Suprapubic skin (tissue), 3 donors: Measurements from ENCODE around the gene ZFP36L1.

ENCODE experiments used
- POLR2A ChIP-seq, 2 donors: fragments of 450-650 bp; IDR thresholded peaks; one replicate each; pipeline ENCODE4 v1.6.1; 2017; ENCODE audit warnings: antibody characterized with exemption in 2 of 2, mild to moderate bottlenecking in 2 of 2, moderate library complexity in 2 of 2
- TF ChIP-seq, protein P1 (sequence below), 2 donors: fragments of 200-600 bp in 1 of 2; fragments of 450-650 bp in 1 of 2; sonication (generic) in 1 of 2; IDR thresholded peaks; one replicate each; pipeline ENCODE4 v1.5.1; 2016 to 2019; ENCODE audit warnings: antibody characterized with exemption in 2 of 2, mild to moderate bottlenecking in 1 of 2, moderate library complexity in 1 of 2

DNA sequence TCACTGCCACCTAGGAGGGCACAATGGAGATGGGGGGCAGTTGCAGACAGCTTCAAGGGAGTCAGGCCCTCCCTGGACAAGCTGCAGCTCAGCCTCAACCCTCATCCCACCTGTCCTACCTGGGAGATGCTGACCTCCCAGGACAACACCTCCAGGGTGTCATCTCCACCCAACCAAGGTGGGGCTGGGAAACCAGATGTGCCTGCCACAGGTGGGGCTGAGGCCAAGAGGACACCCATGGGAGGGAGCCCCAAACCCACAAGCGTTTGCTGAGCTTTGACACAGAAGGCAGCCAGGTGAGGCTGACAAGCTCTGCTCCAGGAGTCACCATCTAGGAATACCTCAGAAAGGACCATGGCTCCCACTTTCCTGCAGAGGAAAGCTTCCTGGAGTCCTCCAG is 31.5 kb downstream of the ZFP36L1 start:
- TF ChIP-seq POLR2A (IDR thresholded peaks at IDR 0.05): no peak
- TF ChIP-seq, protein P1, sequence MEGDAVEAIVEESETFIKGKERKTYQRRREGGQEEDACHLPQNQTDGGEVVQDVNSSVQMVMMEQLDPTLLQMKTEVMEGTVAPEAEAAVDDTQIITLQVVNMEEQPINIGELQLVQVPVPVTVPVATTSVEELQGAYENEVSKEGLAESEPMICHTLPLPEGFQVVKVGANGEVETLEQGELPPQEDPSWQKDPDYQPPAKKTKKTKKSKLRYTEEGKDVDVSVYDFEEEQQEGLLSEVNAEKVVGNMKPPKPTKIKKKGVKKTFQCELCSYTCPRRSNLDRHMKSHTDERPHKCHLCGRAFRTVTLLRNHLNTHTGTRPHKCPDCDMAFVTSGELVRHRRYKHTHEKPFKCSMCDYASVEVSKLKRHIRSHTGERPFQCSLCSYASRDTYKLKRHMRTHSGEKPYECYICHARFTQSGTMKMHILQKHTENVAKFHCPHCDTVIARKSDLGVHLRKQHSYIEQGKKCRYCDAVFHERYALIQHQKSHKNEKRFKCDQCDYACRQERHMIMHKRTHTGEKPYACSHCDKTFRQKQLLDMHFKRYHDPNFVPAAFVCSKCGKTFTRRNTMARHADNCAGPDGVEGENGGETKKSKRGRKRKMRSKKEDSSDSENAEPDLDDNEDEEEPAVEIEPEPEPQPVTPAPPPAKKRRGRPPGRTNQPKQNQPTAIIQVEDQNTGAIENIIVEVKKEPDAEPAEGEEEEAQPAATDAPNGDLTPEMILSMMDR (IDR thresholded peaks at IDR 0.05): no peak
